ENCODE results near the gene TUT7.
"Not testable (repeated sequence)": the region's sequence is repeated elsewhere in the genome, so short reads cannot be mapped to it uniquely, and the experiment has no call there.

GRCh38 chr9:86383000-86383399 lies 28.8 kb upstream of the TUT7 start:
- not testable (repeated sequence) for TF ChIP-seq CTCF, POLR2A (IDR thresholded peaks at IDR 0.05)
